ENCODE data around the gene OLIG3. TPM values are rescaled to one million over a fixed set of nuclear protein-coding genes. Genes with fewer than 3 reads are reported as not detected.

Gene OLIG3
- total RNA-seq, 1 donor from 2014 or later: not detected

DNA sequence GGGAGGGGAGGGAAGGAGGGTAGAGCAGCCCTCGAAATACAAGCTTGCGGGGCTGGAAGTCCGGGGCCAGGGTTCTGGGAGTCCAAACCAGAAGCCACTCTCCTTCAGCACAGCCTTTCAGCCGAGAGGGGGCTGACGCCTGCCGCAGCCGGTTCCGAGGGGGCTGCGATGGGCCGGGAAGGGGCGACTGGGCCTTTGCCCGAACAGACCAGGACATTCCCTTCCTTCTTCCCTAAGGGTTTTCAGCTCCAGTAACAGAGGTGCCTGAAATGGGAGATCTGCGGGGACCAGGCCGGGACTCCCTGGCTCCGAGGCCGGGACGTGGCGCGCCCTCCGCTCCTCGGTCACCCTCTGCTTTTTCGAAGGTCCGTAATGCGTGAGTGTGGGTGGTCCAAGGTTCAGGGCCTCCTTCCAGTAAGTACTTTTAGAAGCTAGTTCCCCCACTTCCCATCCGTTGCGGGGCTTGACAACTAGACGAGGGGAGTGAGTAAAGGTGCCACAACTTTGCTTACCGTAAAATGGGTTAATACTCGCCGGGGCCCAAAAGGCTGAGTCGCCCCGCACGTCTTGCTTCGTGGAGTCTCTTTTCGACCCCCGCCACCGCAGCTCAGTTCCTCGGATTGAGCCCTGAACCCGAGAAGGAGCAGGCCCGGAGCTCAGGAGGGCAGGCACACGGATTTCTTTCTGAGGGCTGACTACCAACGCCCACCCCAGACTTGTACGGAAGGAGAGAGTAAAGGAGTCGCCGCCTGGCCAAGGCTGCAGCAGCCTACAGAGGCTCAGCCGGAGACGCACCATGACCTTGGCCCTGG, 2.9 kb upstream of the OLIG3 start:
- peaks cover 18 to 28% (median 22%) of the 10 kb centered on the region in 3 donors for H3K4me1 ChIP-seq (ENCODE audit: control insufficient read depth in 3 of 3, insufficient read depth in 3 of 3, low read length in 3 of 3)
- peaks cover 75 to 86% (median 77%) of the 10 kb centered on the region in 3 donors for H3K27me3 ChIP-seq (ENCODE audit: control insufficient read depth in 3 of 3, insufficient read depth in 3 of 3, low read length in 3 of 3)
- no peaks in the 10 kb centered on the region for H3K9me3 ChIP-seq (ENCODE audit: control insufficient read depth in 3 of 3, low read length in 3 of 3)
- H3K27ac ChIP-seq (ENCODE audit: low read depth, low read length): no peak overlapping the region
- peak overlapping the region in 1 of 3 donors; percentile 40 for H3K9ac ChIP-seq (ENCODE audit: low read depth in 1 of 3, low read length in 3 of 3)
- peak overlapping the region; percentile 43 to 56 (median 56) for H3K4me3 ChIP-seq (ENCODE audit: low read length in 3 of 3)
- no peaks in the 10 kb centered on the region for H3K36me3 ChIP-seq (ENCODE audit: control insufficient read depth in 3 of 3, insufficient read depth in 3 of 3, low read length in 3 of 3)

- Histone ChIP-seq H3K9ac (ENCODE audit: low read depth in 1 of 3, low read length in 3 of 3) (no peak overlapping the region), H3K4me3 (ENCODE audit: low read length in 3 of 3) (no peak overlapping the region), H3K9me3 (ENCODE audit: control insufficient read depth in 3 of 3, low read length in 3 of 3) (no peaks in the 10 kb centered on the region), H3K27ac (ENCODE audit: low read depth, low read length) (no peak overlapping the region), H3K36me3 (ENCODE audit: control insufficient read depth in 3 of 3, insufficient read depth in 3 of 3, low read length in 3 of 3) (no peaks in the 10 kb centered on the region), H3K27me3 (ENCODE audit: control insufficient read depth in 3 of 3, insufficient read depth in 3 of 3, low read length in 3 of 3) (peaks cover 81 to 90% (median 84%) of the 10 kb centered on the region in 3 donors), H3K4me1 (ENCODE audit: control insufficient read depth in 3 of 3, insufficient read depth in 3 of 3, low read length in 3 of 3) (peaks cover 18 to 28% (median 22%) of the 10 kb centered on the region in 3 donors)
These were observed 2.2 kb upstream of the OLIG3 start for GRCh38 chr6:137496368-137496767.

DNA sequence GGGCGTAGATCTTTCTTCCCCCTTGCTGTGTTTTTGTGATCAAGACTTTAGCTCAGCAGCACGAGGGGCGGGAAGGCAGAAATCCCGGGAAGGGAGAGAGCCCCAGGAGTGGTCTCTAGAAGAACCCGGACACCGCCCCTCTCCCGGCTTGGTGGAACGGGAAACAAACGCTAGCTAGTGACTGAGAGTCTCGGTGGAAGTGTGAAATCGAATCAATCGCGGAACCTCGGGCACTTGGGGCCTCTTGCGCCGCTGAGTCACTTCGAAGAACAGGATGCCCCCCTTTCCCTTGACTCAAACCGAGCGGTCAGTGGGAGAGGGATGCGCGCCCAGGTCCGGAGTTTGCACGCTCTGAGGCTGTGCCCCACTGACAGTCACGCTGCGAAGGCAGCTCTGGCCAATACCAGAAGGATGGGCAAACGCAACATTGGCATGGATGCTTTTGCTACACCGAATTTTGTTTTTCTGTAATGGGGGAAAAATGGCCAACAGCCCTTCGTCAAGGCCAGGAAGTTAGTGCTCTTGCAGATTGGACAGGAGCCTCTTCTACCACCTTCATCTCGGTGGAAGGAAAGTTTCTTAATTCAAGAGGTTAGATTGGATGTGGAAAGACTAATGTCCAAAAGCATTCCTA, 1.6 kb upstream of the OLIG3 start:
- H3K36me3 ChIP-seq (ENCODE audit: control insufficient read depth in 3 of 3, insufficient read depth in 3 of 3, low read length in 3 of 3): no peaks in the 10 kb centered on the region
- H3K27ac ChIP-seq (ENCODE audit: low read depth, low read length): no peak overlapping the region
- H3K4me1 ChIP-seq (ENCODE audit: control insufficient read depth in 3 of 3, insufficient read depth in 3 of 3, low read length in 3 of 3): peaks cover 18 to 28% (median 22%) of the 10 kb centered on the region in 3 donors
- H3K27me3 ChIP-seq (ENCODE audit: control insufficient read depth in 3 of 3, insufficient read depth in 3 of 3, low read length in 3 of 3): peaks cover 83 to 92% (median 89%) of the 10 kb centered on the region in 3 donors
- H3K9me3 ChIP-seq (ENCODE audit: control insufficient read depth in 3 of 3, low read length in 3 of 3): no peaks in the 10 kb centered on the region
- no peak overlapping the region for H3K4me3 ChIP-seq (ENCODE audit: low read length in 3 of 3)
- no peak overlapping the region for H3K9ac ChIP-seq (ENCODE audit: low read depth in 1 of 3, low read length in 3 of 3)

GRCh38 chr6:137494988-137495702, 951 bp upstream of the OLIG3 start:
- Histone ChIP-seq H3K4me3 (ENCODE audit: low read length in 3 of 3) (no peak overlapping the region), H3K9me3 (ENCODE audit: control insufficient read depth in 3 of 3, low read length in 3 of 3) (no peaks in the 10 kb centered on the region), H3K9ac (ENCODE audit: low read depth in 1 of 3, low read length in 3 of 3) (no peak overlapping the region), H3K27ac (ENCODE audit: low read depth, low read length) (no peak overlapping the region), H3K36me3 (ENCODE audit: control insufficient read depth in 3 of 3, insufficient read depth in 3 of 3, low read length in 3 of 3) (no peaks in the 10 kb centered on the region), H3K27me3 (ENCODE audit: control insufficient read depth in 3 of 3, insufficient read depth in 3 of 3, low read length in 3 of 3) (peaks cover 90 to 94% (median 94%) of the 10 kb centered on the region in 3 donors), H3K4me1 (ENCODE audit: control insufficient read depth in 3 of 3, insufficient read depth in 3 of 3, low read length in 3 of 3) (peaks cover 18 to 28% (median 22%) of the 10 kb centered on the region in 3 donors)

GRCh38 chr6:137493218-137494038, 766 bp downstream of the OLIG3 start:
- peaks cover 98 to 100% (median 98%) of the 10 kb centered on the region in 3 donors for H3K27me3 ChIP-seq (ENCODE audit: control insufficient read depth in 3 of 3, insufficient read depth in 3 of 3, low read length in 3 of 3)
- H3K4me1 ChIP-seq (ENCODE audit: control insufficient read depth in 3 of 3, insufficient read depth in 3 of 3, low read length in 3 of 3): peaks cover 24 to 28% (median 25%) of the 10 kb centered on the region in 3 donors
- no peaks in the 10 kb centered on the region for H3K36me3 ChIP-seq (ENCODE audit: control insufficient read depth in 3 of 3, insufficient read depth in 3 of 3, low read length in 3 of 3)

GRCh38 chr6:137492289-137493217, 1.6 kb downstream of the OLIG3 start:
- Histone ChIP-seq H3K4me1 (ENCODE audit: control insufficient read depth in 3 of 3, insufficient read depth in 3 of 3, low read length in 3 of 3) (peaks cover 20 to 26% (median 24%) of the 10 kb centered on the region in 3 donors), H3K27me3 (ENCODE audit: control insufficient read depth in 3 of 3, insufficient read depth in 3 of 3, low read length in 3 of 3) (peaks cover 98 to 100% (median 98%) of the 10 kb centered on the region in 3 donors)

More at GRCh38 chr6:137493218-137494038, 766 bp downstream of the OLIG3 start:
- no peaks in the 10 kb centered on the region for H3K9me3 ChIP-seq (ENCODE audit: control insufficient read depth in 3 of 3, low read length in 3 of 3)
- no peak overlapping the region for H3K9ac ChIP-seq (ENCODE audit: low read depth in 1 of 3, low read length in 3 of 3)
- H3K4me3 ChIP-seq (ENCODE audit: low read length in 3 of 3): peak overlapping the region in 1 of 3 donors; percentile 29
- H3K27ac ChIP-seq (ENCODE audit: low read depth, low read length): no peak overlapping the region

DNA sequence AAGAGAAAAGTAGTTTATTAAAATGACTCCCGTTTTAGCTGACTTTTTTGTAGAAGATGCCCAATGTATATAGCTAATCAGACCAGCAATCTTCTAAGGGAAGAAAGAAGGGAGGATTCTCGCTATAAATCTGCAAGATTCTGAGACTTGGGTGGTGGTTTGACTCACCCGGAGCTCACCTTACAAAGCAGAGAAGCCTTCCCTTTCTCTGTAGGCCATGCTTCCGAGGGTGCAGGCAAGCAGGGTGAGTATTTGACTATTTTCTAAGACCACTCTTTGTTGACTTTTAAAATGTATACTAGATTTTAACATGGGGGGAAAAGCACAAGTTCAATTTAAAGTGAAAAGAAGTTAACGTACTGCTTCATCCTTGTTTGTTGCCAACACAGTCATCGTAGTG, 2.7 kb downstream of the OLIG3 start:
- Histone ChIP-seq H3K27me3 (ENCODE audit: control insufficient read depth in 3 of 3, insufficient read depth in 3 of 3, low read length in 3 of 3) (peaks cover 96 to 98% (median 97%) of the 10 kb centered on the region in 3 donors), H3K4me3 (ENCODE audit: low read length in 3 of 3) (no peak overlapping the region), H3K36me3 (ENCODE audit: control insufficient read depth in 3 of 3, insufficient read depth in 3 of 3, low read length in 3 of 3) (no peaks in the 10 kb centered on the region), H3K4me1 (ENCODE audit: control insufficient read depth in 3 of 3, insufficient read depth in 3 of 3, low read length in 3 of 3) (peaks cover 14 to 22% (median 17%) of the 10 kb centered on the region in 3 donors), H3K27ac (ENCODE audit: low read depth, low read length) (no peak overlapping the region), H3K9ac (ENCODE audit: low read depth in 1 of 3, low read length in 3 of 3) (no peak overlapping the region), H3K9me3 (ENCODE audit: control insufficient read depth in 3 of 3, low read length in 3 of 3) (no peaks in the 10 kb centered on the region)

More at GRCh38 chr6:137492289-137493217, 1.6 kb downstream of the OLIG3 start:
- Histone ChIP-seq H3K9ac (ENCODE audit: low read depth in 1 of 3, low read length in 3 of 3) (no peak overlapping the region), H3K27ac (ENCODE audit: low read depth, low read length) (no peak overlapping the region), H3K9me3 (ENCODE audit: control insufficient read depth in 3 of 3, low read length in 3 of 3) (no peaks in the 10 kb centered on the region), H3K36me3 (ENCODE audit: control insufficient read depth in 3 of 3, insufficient read depth in 3 of 3, low read length in 3 of 3) (no peaks in the 10 kb centered on the region), H3K4me3 (ENCODE audit: low read length in 3 of 3) (no peak overlapping the region)

- Histone ChIP-seq H3K4me1 (ENCODE audit: control insufficient read depth in 3 of 3, insufficient read depth in 3 of 3, low read length in 3 of 3) (peaks cover 14 to 22% (median 15%) of the 10 kb centered on the region in 3 donors), H3K36me3 (ENCODE audit: control insufficient read depth in 3 of 3, insufficient read depth in 3 of 3, low read length in 3 of 3) (no peaks in the 10 kb centered on the region), H3K27ac (ENCODE audit: low read depth, low read length) (no peak overlapping the region), H3K4me3 (ENCODE audit: low read length in 3 of 3) (no peak overlapping the region), H3K9me3 (ENCODE audit: control insufficient read depth in 3 of 3, low read length in 3 of 3) (no peaks in the 10 kb centered on the region), H3K9ac (ENCODE audit: low read depth in 1 of 3, low read length in 3 of 3) (no peak overlapping the region), H3K27me3 (ENCODE audit: control insufficient read depth in 3 of 3, insufficient read depth in 3 of 3, low read length in 3 of 3) (peaks cover 95 to 97% (median 95%) of the 10 kb centered on the region in 3 donors)
These were observed 3.2 kb downstream of the OLIG3 start for GRCh38 chr6:137490961-137491360.

Data from skeletal muscle tissue (tissue), 4 donors.